HL-60/S4 treated with phorbol 12-myristate 13-acetate at 8.2 ng/mL for 4 days and 3 days (cell line): ENCODE results near the gene SPINK4.

Source experiments
- in situ Hi-C: fragments of 300-500 bp; cut with MboI; formaldehyde crosslinking; loops from 2 replicates; pipeline ENCODE4 v1.15.0; 2022; ENCODE audit warnings: low sequenced_read_pairs

Gene SPINK4

DNA sequence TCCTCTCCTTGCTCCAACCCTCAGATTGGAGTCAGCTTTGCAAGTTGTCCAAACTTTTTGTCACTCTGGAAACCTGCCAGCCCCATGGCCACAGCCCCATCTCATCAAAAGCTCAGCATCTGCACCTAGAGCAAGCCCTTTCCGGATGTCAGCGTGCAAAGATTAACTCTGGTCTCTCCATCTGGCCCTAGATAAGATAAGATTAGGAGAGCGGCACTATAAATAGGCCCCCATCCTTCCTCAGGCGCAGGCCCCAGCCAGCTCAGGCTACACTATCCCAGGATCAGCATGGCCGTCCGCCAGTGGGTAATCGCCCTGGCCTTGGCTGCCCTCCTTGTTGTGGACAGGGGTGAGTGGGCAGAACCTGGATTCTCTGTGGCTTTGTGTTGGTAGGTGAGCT is at the start of gene SPINK4:
Gene SPINK4 (plus strand): TSS at position 247 of the 400 bp plus-strand sequence. CDS start 42 bp downstream, at position 289.
- in situ Hi-C loops, result no loop called here

DNA sequence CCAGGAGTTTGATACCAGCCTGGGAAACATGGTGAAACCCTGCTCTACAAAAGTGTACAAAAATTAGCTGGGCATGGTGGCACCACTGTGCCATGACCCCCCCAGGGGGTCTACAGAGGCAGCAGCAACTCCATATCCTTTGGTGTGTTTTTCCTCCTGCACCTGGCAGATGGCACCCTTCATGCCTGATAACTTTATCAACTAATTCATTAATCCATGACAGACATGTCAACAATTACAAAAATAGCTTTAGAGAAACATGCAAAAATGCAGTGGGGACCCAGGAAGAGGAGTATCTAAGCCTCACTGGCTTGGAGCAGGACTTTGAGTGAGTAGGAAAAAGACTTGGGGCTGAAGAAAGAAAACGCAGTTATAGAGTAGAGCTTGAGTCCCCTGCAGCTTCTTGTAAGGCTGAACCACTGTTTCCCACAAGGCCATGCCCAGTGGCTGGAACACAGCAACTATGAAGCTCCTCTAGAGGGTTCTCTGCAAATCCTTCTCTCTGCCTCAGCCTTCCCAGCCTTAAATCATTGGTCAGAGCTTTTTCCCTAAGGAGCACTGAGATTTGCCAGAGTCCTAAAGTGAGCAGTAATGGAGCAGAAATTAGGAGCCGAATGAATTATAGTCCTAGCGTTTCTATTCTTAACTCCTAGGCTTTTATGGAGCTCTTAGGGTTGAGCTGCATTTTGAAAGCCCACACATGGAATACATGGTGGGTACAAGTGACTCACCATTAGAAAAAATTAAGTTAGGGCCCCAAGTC is 47.3 kb upstream of the SPINK4 start:
- in situ Hi-C loops, result no loop called here

GRCh38 chr9:33193818-33194217 is 46.1 kb upstream of the SPINK4 start:
- in situ Hi-C loops, result no loop called here

DNA sequence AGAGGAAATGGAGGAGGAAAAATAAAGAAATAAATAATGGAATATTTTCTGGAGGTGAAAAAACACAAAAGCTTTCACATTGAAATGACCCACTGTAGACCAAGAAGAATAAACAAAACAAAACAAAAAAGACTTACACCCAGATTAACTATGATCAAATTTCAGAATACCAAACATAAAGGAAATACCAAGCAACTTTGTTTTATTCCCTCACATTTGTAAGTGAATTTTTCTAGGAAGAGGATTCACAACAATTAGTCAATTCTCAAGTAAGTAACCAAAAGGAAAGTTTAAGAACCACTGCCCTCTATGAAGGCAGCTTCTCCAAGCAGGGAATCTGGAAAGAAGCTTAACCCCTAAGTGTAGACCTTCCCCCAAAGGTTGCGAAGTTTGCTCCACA is 43.2 kb upstream of the SPINK4 start:
- in situ Hi-C loops, result no loop called here

GRCh38 chr9:33197279-33198152 is 42.5 kb upstream of the SPINK4 start:
- in situ Hi-C loops, result no loop called here

GRCh38 chr9:33198165-33198564 is 41.8 kb upstream of the SPINK4 start:
- in situ Hi-C loops, result no loop called here

GRCh38 chr9:33202018-33202417 is 37.9 kb upstream of the SPINK4 start:
- in situ Hi-C loops, result no loop called here

- in situ Hi-C loops, result no loop called here
Measured at GRCh38 chr9:33202552-33203201, 37.3 kb upstream of the SPINK4 start.

GRCh38 chr9:33209394-33209793 is 30.6 kb upstream of the SPINK4 start:
- in situ Hi-C loops, result no loop called here

- in situ Hi-C loops, result loop anchor here (10.0 kb wide), 1 partner anchor 125 kb away; no protein-coding TSS in a partner anchor
Measured at GRCh38 chr9:33210006-33210715, 29.8 kb upstream of the SPINK4 start.

GRCh38 chr9:33211695-33212393 is 28.1 kb upstream of the SPINK4 start:
- in situ Hi-C loops, result loop anchor here (10.0 kb wide), 1 partner anchor 127 kb away; no protein-coding TSS in a partner anchor

- in situ Hi-C loops, result no loop called here
Measured at GRCh38 chr9:33220681-33221567, 19.0 kb upstream of the SPINK4 start.

GRCh38 chr9:33221568-33221884 is 18.4 kb upstream of the SPINK4 start:
- in situ Hi-C loops, result no loop called here

DNA sequence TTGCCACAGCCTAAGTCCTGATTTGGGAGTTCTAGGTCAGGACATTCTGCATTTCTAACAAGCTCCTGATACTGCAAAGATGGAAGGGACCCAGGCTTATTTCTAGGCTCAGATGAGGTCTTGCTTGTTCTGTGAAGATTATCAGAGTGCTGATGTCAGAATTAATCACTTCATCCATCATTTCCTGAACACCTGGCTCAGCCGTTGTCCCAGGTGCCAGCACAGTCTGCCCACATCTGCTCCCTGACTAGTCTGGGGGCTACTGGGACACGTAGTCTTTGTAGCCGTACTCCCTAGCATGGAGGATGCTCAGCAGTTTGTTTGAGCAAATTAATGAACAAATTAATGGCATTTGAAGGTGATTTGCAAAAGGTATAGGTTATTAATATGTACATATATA is 17.9 kb upstream of the SPINK4 start:
- in situ Hi-C loops, result no loop called here

- in situ Hi-C loops, result no loop called here
Measured at GRCh38 chr9:33223696-33224095, 16.3 kb upstream of the SPINK4 start.

GRCh38 chr9:33225319-33226147 is 14.4 kb upstream of the SPINK4 start:
- in situ Hi-C loops, result no loop called here

DNA sequence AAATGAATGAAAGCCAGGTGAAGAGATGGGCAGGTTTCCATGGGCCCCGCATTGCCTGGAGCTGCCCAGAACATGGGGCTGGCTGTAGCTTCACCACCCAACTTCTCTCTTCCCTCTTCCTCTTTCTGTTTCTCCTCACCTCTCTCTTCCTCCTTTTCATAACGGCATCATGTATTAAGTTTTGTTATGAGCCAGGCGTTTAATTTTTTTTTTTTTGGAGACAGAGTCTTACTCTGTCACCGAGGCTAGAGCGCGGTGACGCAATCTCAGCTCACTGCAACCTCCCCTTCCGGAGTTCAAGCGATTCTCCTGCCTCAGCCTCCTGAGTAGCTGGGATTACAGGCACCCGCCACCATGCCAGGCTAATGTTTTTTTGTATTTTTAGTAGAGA is 13.0 kb upstream of the SPINK4 start:
- in situ Hi-C loops, result no loop called here

DNA sequence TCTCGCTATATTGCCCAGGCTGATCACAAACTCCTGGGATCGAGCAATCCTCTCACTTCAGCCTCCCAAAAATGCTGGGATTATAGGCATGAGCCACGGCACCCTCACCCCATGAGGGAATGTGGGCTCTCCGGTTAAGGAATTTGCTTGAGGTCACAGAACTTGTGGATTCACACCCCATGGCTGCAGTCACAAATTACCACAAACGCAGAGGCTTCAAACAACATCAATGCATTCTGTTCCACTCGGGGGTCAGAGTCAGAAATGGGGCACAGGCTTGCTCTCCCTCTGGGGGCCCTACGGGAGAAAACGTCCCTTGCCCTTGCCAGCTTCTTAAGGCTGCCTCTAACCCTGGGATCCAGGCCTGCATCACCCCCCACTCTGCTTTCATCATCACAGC is 12.2 kb upstream of the SPINK4 start:
- in situ Hi-C loops, result no loop called here
